ENCODE data around the gene ZNF791.
"Not testable (repeated sequence)": the region's sequence is repeated elsewhere in the genome, so short reads cannot be mapped to it uniquely, and the experiment has no call there.

The ZNF791 gene

GRCh38 chr19:12667731-12668302, 57.1 kb downstream of the ZNF791 start:
- no peak for DNase-seq (ENCODE audit: low spot score)

- DNase-seq (ENCODE audit: low spot score): no peak
Measured at GRCh38 chr19:12668346-12668745, 57.6 kb downstream of the ZNF791 start.

GRCh38 chr19:12668932-12669269, 58.2 kb downstream of the ZNF791 start:
- peak; percentile 82 for DNase-seq (ENCODE audit: low spot score)

GRCh38 chr19:12669270-12670158, 58.8 kb downstream of the ZNF791 start:
- peak; percentile 88 for DNase-seq (ENCODE audit: low spot score)

- DNase-seq (ENCODE audit: low spot score): peak; percentile 51
Measured at GRCh38 chr19:12670159-12670928, 59.6 kb downstream of the ZNF791 start.

GRCh38 chr19:12672744-12673143, 62.0 kb downstream of the ZNF791 start:
- no peak for DNase-seq (ENCODE audit: low spot score)

GRCh38 chr19:12675399-12675798, 64.7 kb downstream of the ZNF791 start:
- no peak for DNase-seq (ENCODE audit: low spot score)

- DNase-seq (ENCODE audit: low spot score): no peak
Measured at GRCh38 chr19:12675940-12676339, 65.2 kb downstream of the ZNF791 start.

GRCh38 chr19:12676384-12676792, 65.7 kb downstream of the ZNF791 start:
- peak; percentile 75 for DNase-seq (ENCODE audit: low spot score)

GRCh38 chr19:12676928-12677327, 66.2 kb downstream of the ZNF791 start:
- no peak for DNase-seq (ENCODE audit: low spot score)

GRCh38 chr19:12678039-12678438, 67.3 kb downstream of the ZNF791 start:
- not testable (repeated sequence) for DNase-seq (ENCODE audit: low spot score)

GRCh38 chr19:12680034-12680433, 69.3 kb downstream of the ZNF791 start:
- no peak for DNase-seq (ENCODE audit: low spot score)

- DNase-seq (ENCODE audit: low spot score): peak; percentile 98
Measured at GRCh38 chr19:12681074-12681987, 70.6 kb downstream of the ZNF791 start, which contains the start of gene DHPS. Gene DHPS (minus strand): TSS chr19:12681880. CDS start chr19:12681766, 114 bp downstream.

All from RKO (cell line).